ENCODE data around the gene S1PR1.
"Not testable (repeated sequence)": the region's sequence is repeated elsewhere in the genome, so short reads cannot be mapped to it uniquely, and the experiment has no call there.

S1PR1 gene

GRCh38 chr1:101220906-101221305 is 15.9 kb upstream of the S1PR1 start:
- peak; percentile 41 to 65 for DNase-seq

DNA sequence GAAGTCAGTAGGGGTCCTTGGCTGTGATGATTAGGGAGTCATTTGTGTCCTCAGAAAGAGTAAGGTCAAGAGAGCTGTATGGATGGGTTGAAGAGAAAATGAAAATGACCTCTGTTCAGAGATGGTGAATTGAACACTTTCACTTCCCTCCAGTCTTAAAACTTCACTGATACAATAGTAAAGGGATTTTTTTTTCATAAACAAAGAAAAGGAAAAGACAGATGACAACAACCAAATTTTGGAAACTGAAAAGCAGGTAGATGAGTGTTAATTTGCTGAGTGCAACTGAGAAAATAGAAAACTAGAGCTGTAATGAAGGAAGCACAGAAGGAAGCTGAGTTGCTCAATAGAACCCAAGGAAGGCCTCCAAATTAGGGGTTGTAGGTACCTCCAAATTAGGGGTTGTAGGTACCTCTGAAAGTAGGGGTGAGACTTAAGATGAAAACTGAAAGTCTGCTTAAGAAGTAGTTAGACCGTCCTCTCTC is 14.8 kb upstream of the S1PR1 start:
- DNase-seq = peak in 1 of 2 donors; percentile 13

- no peak for DNase-seq
Observed at GRCh38 chr1:101227837-101228236, 9.0 kb upstream of the S1PR1 start.

DNA sequence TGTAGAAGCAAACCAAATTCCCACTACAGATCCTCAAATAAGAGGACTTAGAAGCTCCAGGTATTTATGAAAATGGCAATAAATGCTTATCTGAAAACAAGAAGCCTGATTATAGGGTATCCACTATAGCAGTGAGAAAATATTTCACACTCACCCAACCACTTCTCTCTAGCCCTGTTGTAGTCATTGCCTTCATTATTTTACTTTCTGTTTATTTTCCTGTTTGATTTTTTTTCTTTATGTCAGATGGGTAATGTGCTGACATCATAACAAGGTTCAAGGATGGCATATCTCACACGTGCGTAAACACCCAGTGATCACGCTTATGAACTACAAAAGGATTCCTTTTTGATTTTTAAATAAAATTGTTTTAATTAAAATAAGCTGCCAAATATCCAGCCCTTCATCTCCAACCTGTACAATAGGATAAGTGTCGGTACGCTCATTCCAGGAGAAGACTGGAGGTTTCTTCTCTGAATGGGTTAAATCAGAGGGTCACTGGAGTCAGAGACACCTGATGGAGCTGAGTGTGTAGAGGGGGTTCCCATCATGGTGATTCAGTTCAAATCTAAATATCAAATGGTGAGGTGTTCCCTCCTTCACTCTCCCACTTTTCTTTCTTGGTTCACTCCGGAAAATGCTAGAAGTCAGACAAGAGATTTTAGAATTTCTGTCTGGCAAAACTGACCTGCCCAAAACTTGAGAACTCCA is 8.2 kb upstream of the S1PR1 start:
- no peak for DNase-seq

DNA sequence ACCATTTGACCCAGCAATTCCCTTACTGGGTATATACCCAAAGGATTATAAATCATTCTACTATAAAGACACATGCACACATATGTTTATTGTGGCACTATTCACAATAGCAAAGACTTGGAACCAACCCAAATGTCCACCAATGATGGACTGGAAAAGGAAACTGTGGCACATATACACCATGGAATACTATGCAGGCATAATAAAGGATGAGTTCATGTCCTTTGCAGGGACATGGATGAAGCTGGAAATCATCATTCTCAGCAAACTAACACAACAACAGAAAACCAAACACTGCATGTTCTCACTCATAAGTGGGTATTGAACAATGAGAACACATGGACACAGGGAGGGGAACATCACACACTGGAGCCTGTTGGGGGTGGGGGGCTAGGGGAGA is 4.6 kb upstream of the S1PR1 start:
- DNase-seq = not testable (repeated sequence)

DNA sequence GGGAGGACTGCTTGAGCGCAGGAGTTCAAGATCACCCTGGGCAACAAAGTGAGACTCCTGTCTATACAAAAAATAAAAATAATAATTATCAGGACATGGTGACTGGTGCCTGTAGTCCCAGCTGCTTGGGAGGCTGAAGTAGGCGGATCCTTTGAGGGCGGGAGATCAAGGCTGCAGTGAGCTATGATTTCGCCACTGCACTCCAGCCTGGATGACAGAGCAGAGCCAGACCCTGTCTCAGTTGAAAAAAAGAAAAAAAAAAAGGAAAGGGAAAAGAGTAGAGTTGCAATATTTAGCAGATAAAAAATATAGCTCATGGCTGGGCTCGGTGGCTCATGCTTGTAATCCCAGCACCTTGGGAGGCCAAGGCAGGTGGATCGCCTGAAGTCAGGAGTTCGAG is 3.3 kb upstream of the S1PR1 start:
- DNase-seq = no peak

DNA sequence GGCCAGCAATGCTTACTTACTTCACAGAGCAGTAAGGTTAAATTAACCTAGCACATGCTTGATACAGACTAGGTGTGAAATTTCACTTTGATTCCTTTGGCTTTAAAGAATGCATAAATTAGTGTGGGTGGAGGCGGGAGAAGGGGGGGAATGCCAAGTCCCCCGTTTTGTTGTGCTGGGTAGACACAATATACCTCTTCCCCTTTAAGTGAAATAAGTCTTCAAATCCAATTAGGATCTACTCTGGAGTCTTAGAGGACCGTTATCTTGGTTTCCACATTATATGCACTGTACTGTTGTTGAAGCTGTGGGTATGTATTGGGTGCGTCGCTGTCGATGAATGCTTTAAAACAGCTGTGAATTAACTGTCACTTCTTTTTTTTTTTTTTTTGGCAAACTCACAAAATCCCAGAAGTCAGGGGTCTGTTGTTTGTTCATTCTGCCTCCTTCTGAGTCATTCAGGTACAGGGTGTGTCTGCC is 1.6 kb upstream of the S1PR1 start:
- DNase-seq = no peak

DNA sequence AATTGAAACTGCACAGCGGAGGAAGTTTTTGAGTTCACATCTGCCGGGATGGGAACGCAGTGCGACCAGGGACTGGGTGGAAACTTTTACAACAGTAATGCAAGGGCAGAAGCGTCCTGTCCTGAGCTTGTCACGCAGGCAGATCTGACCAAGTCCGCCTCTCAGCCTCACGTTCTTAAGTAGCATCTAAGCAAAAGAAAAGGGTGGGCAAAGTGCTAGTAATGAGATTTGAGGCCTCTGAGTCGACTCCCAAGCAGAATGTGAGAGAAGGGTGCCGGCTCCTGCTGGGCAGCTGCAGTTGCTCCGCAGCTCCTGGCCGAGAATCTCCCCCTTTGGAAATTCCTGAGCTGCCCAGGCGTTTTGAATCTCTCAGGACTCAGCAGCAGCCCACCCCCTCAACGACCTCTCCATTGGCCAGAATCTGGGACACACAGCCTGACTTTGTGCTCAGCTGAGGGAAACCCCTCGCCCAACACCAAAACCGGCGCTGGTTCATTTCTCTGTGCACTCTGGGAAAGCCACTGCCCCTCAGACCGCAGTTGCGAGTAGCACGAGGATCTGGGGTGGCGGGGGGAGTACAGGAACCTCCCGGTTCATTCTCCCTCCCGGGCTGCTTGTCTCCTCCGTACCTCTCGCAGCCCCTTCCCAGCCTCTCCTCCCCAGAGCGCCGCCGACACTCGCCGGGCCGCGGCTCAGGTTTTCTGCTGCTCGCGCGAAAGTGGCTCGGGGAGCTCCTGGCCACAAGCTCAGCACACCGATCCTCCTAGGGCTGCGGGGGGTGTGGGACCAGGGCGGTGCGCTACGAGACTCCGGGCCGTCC is 913 bp upstream of the S1PR1 start:
- no peak for DNase-seq

GRCh38 chr1:101237229-101237837 is 514 bp downstream of the S1PR1 start:
- peak; percentile 59 to 60 for DNase-seq

- DNase-seq = peak; percentile 47 to 68
Observed at GRCh38 chr1:101238031-101238628, 1.3 kb downstream of the S1PR1 start.

- peak; percentile 62 to 93 for DNase-seq
Observed at GRCh38 chr1:101238681-101239094, 1.9 kb downstream of the S1PR1 start.

- no peak for DNase-seq
Observed at GRCh38 chr1:101239095-101240040, 2.5 kb downstream of the S1PR1 start.

DNA sequence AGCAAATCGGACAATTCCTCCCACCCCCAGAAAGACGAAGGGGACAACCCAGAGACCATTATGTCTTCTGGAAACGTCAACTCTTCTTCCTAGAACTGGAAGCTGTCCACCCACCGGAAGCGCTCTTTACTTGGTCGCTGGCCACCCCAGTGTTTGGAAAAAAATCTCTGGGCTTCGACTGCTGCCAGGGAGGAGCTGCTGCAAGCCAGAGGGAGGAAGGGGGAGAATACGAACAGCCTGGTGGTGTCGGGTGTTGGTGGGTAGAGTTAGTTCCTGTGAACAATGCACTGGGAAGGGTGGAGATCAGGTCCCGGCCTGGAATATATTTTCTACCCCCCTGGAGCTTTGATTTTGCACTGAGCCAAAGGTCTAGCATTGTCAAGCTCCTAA is 3.2 kb downstream of the S1PR1 start:
- no peak for DNase-seq

DNA sequence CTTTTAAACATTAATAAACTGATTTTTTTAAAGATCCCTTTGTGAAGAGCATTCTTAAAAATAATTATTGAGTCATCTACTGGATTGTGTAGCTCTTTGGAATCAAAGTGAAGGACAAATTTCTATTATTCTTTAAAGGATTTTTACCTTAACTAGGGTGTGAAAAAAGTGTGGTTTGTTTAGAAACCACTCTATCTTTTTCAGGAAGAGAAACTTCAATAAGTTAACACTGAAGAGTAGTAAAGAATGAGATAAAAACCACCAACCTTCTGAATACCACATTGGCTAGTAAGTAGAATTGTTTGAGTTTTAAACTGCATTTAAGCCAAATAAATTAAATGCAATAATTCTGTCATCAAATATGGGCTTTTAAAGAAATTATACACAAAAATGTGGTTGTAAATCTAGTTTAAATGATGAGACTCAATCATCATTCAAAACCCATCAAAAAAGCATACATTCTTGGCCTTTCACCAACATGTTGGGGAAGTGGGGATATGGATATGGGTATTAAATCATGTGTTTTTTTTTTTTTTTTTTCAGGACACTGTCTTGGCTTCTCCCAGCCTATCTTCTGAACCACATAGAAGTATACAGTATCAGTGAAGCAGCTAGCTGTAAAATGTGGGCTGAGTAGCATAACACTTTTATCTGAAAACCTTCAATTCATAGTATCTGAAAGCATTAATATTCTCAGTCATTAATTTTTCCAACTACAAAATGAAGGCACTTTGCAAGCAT is 4.8 kb downstream of the S1PR1 start:
- DNase-seq = no peak

DNA sequence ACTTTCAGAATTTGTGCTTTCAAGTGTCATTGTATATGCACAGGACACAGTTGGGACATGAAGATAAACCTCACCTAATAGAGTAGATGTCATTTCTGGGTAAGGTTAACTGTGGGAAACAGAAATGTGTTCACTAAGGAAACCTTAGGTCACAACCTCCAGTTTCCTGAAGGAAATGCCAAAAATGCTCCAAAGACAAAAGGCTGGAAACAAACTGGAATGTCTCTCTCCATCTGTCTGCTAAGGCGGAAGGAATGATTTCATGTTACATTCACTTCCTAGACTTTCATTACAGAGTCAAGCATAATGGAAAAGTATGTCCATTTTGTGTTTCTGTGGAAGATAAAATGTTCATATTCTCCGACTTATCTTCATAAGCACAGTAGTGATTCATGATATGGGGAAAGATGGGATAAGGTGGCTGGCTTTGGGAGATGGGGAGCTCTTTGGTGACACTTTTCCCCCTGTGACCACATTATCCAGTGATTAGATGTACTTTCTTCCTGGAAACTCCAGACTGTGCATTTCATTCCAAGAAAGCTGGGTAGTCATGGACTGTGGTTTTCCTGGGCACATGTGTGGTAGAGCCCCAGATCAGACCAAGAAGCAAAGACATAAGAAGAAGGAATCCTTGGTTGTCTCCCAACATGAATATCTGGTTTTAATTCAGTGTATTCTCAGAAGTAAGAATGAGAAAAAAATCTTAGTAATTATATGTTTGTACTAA is 5.7 kb downstream of the S1PR1 start:
- DNase-seq = no peak

- DNase-seq = no peak
Observed at GRCh38 chr1:101243751-101244150, 6.9 kb downstream of the S1PR1 start.

GRCh38 chr1:101244842-101245241 is 8.0 kb downstream of the S1PR1 start:
- DNase-seq = no peak

DNA sequence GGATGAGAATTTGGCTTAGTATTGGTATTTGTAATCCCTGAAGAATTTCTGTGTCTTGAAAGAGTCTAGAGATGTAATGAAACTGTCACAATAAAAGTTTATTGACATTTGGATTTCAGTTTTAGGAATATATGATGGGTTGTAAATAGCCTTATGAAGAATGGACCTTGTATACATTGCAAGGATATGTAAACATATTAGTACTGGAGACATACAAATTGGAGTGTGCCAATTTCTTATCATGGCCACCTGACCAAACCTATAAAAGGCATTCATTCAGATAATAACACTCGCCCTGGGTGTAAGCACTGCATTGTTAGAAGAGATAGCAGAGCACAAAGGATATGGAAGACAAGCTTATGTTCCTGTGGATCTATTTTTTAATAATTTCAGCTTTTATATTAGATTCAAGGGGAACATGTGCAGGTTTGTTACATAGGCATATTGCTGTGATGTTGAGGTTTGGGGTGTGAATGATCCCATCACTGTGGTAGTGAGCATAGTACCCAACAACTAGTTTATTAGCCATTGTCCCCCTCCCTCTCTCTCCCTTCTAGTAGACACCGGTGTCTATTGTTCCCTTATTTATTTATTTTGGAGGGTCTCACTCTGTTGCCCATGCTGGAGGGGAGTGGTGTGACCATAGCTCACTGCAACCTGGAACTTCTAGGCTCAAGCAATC is 8.6 kb downstream of the S1PR1 start:
- no peak for DNase-seq

DNA sequence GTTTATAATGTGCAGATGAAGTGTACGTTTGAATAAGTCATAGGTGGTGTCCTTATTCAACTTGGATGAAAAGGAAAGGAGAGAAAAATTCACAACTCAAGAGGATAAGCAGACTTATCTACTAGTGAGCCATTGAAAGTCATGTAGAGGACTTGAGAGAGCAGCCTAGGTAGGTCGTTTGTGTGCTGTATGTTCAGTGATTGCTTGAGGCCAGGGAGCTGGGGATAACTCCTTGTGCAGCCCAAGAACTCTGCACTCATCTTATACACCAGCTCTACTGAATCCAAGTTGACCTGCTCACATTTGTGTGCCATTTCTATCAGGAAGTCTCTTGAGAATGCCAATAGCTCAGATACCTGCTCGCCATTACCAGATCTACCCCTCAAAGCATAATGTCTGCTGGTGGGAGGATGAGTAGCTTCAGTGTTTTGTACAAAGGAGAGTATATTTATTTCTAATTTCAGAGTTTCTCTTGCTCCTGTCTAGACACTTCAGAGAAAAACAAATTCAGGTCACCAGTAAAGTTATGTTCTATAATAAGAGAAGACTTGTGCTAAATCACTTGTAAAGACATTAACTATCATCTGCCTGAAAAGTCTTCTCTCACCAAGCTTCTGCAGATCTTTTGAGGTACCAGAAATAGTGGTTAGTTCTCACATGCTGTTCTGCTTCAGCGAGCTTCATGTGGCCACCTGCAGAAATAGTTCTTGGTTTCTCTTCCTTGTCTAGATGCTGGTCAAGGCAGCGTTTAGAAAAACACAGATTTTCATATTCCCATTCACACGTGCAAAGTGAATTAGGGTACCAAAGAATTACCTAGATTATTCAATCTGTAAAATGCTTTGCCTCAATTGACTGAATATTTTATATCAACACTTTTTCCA is 10.8 kb downstream of the S1PR1 start:
- no peak for DNase-seq
